Measurements from ENCODE around the gene PPP2R3B.

Gene PPP2R3B

GRCh38 chrX:375181-376036 is 11.3 kb downstream of the PPP2R3B start:
- TF ChIP-seq POLR2AphosphoS5 (IDR thresholded peaks at IDR 0.05; ENCODE audit: low read depth) (no peak), REST (IDR thresholded peaks at IDR 0.05; ENCODE audit: insufficient replicate concordance, low read depth) (no peak), SPI1 (IDR thresholded peaks at IDR 0.05; ENCODE audit: borderline replicate concordance, low read depth) (no peak), GABPA (IDR thresholded peaks at IDR 0.05; ENCODE audit: low read depth) (no peak), CTCF (IDR thresholded peaks at IDR 0.05; ENCODE audit: insufficient read depth, low read length) (no peak)
- DNase-seq (ENCODE audit: low read depth in 1 of 2, low spot score in 1 of 2), result no peak
- H3K27ac ChIP-seq (replicated peaks), result no peak overlapping the region
- no peak overlapping the region for H3K4me3 ChIP-seq (replicated peaks; ENCODE audit: insufficient read depth, low read length)
- peaks cover 25% of the 10 kb centered on the region for H3K27me3 ChIP-seq (ENCODE audit: insufficient read depth, poor library complexity, severe bottlenecking)

- no peak overlapping the region for H3K4me3 ChIP-seq (replicated peaks; ENCODE audit: insufficient read depth, low read length)
- peaks cover 25% of the 10 kb centered on the region for H3K27me3 ChIP-seq (ENCODE audit: insufficient read depth, poor library complexity, severe bottlenecking)
- H3K27ac ChIP-seq (replicated peaks), result no peak overlapping the region
- DNase-seq (ENCODE audit: low read depth in 1 of 2, low spot score in 1 of 2), result no peak
- TF ChIP-seq GABPA (IDR thresholded peaks at IDR 0.05; ENCODE audit: low read depth), result no peak
- no peak for TF ChIP-seq SPI1 (IDR thresholded peaks at IDR 0.05; ENCODE audit: borderline replicate concordance, low read depth)
- no peak for TF ChIP-seq CTCF (IDR thresholded peaks at IDR 0.05; ENCODE audit: insufficient read depth, low read length)
- no peak for TF ChIP-seq REST (IDR thresholded peaks at IDR 0.05; ENCODE audit: insufficient replicate concordance, low read depth)
- TF ChIP-seq POLR2AphosphoS5 (IDR thresholded peaks at IDR 0.05; ENCODE audit: low read depth), result no peak
Measured at GRCh38 chrX:374596-374995, 12.1 kb downstream of the PPP2R3B start.

- peaks cover 25% of the 10 kb centered on the region for H3K27me3 ChIP-seq (ENCODE audit: insufficient read depth, poor library complexity, severe bottlenecking)
- H3K4me3 ChIP-seq (replicated peaks; ENCODE audit: insufficient read depth, low read length), result no peak overlapping the region
- no peak for DNase-seq (ENCODE audit: low read depth in 1 of 2, low spot score in 1 of 2)
- TF ChIP-seq REST (IDR thresholded peaks at IDR 0.05; ENCODE audit: insufficient replicate concordance, low read depth), result no peak
- H3K27ac ChIP-seq (replicated peaks), result no peak overlapping the region
Measured at GRCh38 chrX:373641-374471, 12.9 kb downstream of the PPP2R3B start.

All from HL-60 (cell line).